Left renal pelvis (tissue), 4 donors: Measurements from ENCODE around the gene EIF4E2. TPM values are rescaled to one million over a fixed set of nuclear protein-coding genes. Genes with fewer than 3 reads are reported as not detected.

ENCODE experiments used
- DNase-seq, 4 donors: peaks; one replicate each; pipeline ENCODE4 v3.0.0-alpha.2; 2013; ENCODE audit warnings: low read depth in 4 of 4, low spot score in 3 of 4
- polyA plus RNA-seq, 4 donors: library from polyadenylated mRNA; unstranded; fragments of 120-200 nt; gene quantifications; one replicate each; pipeline ENCODE4 v1.2.1, GENCODE V29; 2013; ENCODE audit not compliant: insufficient read length in 4 of 4

Gene EIF4E2
- 100 to 1,000 TPM in 2 of 4 donors, 10 to 100 TPM in 2; 96.4 to 110 (median 102) TPM for polyA plus RNA-seq

DNA sequence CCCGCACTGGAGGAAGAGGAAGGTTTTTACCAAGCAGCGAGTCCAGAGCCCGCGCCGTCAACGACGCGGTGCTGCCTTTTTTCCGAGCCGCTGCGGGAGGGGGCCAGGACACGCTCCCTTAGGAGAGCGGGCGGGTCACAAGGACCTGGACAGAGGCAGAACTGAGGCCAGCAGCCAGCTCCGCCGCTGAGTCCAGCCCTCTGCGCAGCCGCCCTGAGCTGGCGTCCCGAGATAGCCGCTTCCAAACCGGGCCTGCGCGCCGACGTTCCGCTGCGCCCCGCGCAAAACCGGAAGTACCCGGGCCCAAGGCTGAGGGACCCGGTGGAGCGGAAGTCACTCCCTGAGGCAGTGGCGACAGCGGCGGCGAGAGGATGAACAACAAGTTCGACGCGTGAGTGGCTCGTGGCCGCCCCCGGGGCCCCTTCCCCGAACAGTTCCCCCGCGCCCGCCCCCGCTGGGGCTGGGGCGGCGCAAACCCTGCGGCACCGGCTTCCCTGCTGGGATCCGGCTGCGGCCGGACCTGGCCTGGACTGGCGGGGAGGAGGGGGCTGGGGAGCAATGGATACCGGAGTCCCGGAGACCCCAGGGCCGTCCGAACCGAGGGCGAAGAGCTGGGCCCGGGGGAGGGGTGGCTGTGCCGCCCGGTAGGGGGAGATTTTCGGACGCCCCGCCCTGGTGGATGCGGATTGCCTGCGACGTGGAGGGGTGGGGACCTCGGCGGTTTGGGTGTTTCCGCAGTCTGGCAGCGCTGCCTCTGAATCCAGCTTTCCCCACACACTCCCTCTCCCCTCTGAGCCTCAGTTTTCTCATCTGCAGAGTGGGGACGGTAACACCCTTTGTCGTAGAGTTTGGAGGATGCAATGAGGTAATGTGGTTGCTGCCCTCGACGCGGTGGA lies at the start of gene EIF4E2, which contains the start of gene TIGD1:
TSS of gene EIF4E2 (plus strand) at position 336 of the 896 bp plus-strand sequence. CDS start at position 372, 36 bp downstream.
TSS of gene TIGD1 (minus strand) at position 204 of the 896 bp plus-strand sequence. CDS start 675 bp downstream, outside the sequence.
- peak; percentile 85 to 90 (median 88) for DNase-seq

- no peak for DNase-seq
These were observed 49.1 kb upstream of the EIF4E2 start for GRCh38 chr2:232501331-232501771.

- DNase-seq: no peak
These were observed 48.6 kb upstream of the EIF4E2 start for GRCh38 chr2:232501794-232502390.

GRCh38 chr2:232502511-232502910 lies 48.0 kb upstream of the EIF4E2 start:
- DNase-seq: no peak

DNA sequence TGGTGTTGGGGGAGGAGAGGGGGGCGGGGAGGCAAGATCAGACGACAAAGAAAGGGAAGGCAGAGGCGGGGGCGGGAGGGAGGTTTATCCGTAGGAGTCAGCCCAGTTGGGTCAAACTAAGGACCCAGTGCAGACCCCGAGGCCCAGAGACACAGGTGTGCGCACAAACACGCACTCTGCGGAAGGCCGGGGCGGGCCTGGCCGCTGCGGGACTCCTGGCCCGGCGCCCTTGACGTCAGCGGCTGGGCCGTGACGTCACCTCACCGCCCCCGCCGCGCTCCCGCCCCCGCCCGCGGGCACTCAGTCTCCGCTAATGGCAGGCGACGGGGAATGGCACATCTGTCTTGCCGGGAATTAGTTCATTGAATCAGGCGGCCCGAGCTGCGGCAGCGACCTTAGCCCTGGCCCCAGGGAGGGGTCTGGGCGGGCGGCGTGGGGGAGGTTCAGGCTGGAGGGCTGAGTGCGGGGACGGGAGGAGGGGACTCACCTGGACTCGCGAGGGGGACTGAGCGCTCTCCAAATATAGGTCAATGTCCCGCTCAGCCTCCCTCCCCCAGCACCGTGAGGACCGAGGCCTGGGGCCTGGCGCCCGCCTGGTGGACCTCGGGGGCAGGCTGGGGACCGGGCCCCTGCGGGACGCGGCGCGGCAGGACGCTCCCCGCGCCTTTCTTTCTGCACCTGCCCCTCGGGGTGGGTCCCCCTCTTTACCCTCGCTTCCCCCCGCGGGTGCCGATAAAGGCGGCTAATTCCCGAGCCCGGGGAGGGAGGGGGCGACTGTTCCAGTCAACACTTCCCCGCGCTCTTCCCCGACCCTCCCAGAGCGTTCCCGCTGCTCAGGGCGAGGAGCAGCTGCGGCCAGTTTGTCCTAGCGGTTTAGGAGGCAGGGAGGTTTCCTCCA lies 47.3 kb upstream of the EIF4E2 start:
- DNase-seq: no peak

DNA sequence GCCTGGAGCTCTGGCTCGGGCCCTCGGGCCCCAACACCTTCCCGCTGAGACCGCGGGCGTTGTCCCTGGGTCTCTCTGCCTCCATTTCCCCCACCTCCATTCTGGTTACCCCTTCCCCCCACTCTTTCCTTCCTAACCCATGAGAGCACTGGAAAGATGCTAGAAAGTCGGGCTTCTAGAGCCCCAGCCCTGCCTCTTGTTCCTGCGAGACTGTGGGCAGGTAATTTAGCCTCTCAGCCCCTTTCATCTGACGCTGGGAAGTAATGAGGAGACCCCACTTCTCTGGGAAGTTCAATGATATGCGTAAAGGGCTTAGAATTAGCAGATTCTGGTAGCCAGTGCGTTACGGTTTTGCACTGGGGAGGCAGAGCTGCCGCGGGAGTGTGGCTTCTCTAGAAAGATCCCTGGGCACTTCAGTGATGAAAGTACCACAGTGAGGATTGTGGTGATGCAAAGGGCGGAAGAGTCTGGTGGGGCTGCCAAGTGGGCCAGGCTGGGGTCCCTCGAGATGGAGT lies 46.6 kb upstream of the EIF4E2 start:
- no peak for DNase-seq

DNA sequence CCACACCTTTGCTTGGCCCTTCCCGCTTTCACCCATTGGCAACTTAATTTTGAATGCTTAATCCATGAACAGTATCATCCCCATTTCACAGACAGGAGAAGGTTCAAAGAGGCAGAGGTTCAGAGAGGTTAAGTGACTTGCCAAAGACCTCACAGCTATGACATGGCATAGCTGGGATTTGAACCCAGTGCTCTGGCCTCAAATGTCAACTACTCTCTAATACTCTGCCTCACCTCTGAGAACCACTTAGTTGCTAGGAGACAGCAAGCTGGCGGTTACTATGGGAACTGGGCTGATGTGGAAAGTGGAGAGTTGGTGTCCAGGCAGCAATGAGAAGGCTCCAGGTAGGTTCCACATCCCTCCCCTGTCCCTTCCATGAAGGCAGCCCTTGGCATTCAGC lies 46.1 kb upstream of the EIF4E2 start:
- DNase-seq: no peak

GRCh38 chr2:232505856-232506255 lies 44.6 kb upstream of the EIF4E2 start:
- peak in 1 of 4 donors; percentile 67 for DNase-seq

DNA sequence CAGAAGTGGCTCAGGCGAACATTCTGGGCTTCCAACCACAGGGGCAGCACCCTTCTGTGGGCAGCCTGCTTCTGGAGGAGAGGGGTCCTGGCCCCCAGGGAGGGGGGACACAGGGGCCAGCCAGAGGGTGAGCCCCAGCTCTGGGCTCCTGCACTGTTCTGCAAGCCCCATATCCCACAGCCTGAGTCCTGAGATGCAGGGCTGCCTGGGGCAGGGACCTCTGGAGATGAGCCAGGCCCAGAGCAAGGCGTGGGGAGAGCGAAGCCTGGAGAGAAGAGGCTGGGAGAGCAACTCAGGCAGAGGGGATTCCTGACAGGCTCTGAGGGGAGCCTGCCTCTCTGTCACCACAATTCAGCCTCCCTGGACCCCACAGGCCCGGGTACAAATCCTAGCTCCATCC lies 43.8 kb upstream of the EIF4E2 start:
- DNase-seq: no peak

- no peak for DNase-seq
These were observed 42.2 kb upstream of the EIF4E2 start for GRCh38 chr2:232508251-232508650.

DNA sequence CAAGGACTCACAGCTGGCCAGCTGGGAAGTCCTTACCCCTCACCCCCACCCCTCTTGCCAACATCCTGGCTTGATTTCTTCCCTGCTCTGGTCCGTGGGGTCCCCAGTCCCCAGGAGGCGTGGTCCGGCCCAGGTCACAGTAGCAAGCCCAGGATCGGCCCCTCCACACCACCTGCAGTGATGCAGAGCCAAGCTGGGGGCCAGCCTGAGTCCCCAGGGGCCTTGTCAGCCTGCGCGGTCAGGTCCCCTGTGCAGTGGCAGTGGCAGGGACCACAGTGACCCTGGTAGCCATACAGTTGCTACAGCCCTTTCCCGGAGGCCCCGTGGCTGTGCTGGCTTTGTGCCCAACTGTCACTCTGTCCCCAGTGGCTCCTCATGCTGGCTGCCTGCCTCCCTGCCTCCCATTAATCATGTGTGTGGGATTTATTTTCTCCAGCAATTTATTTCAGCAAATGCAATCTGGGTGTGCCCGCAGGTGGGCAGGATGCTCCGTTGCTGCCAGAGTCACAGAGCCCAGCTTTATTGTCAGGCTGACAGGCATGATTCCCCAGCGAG lies 39.1 kb upstream of the EIF4E2 start:
- no peak for DNase-seq

DNA sequence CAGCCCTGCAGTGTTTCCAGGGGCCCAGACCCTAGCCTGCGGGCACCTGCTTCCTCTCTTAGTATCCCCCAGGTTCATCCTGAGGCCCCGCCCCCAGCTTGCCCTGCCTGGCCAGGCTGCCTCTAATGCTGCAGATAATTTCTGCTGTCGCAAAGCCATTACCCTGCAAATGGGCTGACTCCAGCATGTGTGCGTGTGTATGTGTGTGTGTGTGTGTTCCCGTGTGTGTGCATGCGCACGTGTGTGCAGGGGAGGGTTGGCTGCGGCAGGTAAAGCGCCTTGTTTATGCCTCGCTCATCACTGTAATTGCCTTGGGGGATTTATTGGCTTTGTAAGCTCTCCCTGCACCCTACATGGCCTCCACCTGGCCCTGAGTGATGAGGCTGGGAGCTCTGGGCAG lies 37.9 kb upstream of the EIF4E2 start:
- no peak for DNase-seq

- no peak for DNase-seq
These were observed 37.1 kb upstream of the EIF4E2 start for GRCh38 chr2:232513353-232513752.

GRCh38 chr2:232515639-232516038 lies 34.9 kb upstream of the EIF4E2 start:
- DNase-seq: no peak

DNA sequence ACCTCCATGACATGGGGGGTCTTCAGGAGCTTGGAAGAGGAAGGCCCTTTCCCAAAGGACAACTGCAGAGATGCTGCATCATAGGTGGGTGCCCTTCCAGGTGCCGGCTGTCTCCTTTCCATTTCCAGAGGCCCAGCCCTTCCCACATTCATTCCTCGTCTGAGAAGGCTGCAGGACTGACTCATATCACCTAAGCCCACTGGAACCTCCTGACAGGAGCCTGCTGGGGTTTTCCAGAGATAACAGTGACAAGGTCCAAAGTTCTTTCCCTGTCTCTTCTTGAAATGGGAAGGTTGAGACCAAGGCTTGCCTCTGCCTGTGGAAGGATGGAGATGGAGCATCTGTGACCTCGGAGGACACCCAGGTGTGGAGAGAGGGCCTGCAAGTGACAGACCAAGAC lies 33.9 kb upstream of the EIF4E2 start:
- DNase-seq: no peak

GRCh38 chr2:232518844-232519243 lies 31.6 kb upstream of the EIF4E2 start:
- DNase-seq: no peak

- DNase-seq: no peak
These were observed 30.7 kb upstream of the EIF4E2 start, which contains the start of gene PRSS56 for GRCh38 chr2:232519581-232520438. TSS of gene PRSS56 (plus strand) at chr2:232520388. CDS start at chr2:232520599, 211 bp downstream.

- no peak for DNase-seq
These were observed 30.0 kb upstream of the EIF4E2 start for GRCh38 chr2:232520489-232520888.

GRCh38 chr2:232521098-232521497 lies 29.4 kb upstream of the EIF4E2 start:
- no peak for DNase-seq
